ENCODE measurements around the gene GPR101. TPM values are rescaled to one million over a fixed set of nuclear protein-coding genes. Genes with fewer than 3 reads are reported as not detected.
A peak's percentile ranks its signal among the peaks of the same experiment; 100 is the strongest.

The GPR101 gene, protein sequence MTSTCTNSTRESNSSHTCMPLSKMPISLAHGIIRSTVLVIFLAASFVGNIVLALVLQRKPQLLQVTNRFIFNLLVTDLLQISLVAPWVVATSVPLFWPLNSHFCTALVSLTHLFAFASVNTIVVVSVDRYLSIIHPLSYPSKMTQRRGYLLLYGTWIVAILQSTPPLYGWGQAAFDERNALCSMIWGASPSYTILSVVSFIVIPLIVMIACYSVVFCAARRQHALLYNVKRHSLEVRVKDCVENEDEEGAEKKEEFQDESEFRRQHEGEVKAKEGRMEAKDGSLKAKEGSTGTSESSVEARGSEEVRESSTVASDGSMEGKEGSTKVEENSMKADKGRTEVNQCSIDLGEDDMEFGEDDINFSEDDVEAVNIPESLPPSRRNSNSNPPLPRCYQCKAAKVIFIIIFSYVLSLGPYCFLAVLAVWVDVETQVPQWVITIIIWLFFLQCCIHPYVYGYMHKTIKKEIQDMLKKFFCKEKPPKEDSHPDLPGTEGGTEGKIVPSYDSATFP
- not detected for polyA plus RNA-seq (ENCODE audit: insufficient read length in 4 of 4)

DNA sequence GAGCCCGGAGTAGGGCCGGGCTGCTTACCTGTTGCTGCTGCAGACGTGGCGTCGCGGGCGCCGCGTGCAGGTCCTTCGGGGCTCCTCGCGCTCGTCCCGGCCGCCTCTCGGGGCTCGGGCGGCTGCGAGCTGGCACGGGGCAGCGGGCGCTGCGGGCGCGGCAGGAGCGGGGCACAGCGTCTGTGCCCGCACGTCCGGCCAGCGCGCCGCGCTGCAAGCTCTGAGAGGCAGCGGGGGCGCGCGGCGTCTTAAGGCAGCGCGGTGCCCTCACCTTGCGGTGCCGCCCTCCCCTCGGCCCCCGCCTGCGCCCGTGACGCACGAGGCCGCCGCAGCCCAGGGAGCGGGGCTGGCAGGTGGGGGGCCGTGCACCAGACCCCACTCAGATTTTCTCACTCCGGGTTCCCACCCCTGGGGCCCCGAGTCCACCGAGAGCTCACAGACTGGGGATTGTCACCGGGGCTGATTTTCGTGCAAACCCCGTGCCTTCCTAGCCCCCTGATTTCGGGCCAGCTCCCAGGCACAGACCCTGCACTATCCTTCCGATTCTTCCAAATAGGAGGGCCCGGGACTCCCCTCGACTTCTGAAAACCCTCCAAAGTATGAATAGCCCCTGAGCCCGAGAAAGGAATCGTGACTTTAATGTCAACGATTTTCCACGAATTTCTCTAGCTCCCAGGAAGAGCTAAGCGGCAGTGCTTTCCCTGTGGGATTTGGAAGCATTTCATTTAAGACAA is at the start of gene GPR101:
GPR101 (minus strand) TSS at position 222 of the 734 bp plus-strand sequence. CDS start 2,321 bp downstream, outside the sequence.
- no peak for DNase-seq (ENCODE audit: low read depth in 4 of 4, low spot score in 3 of 4)

DNA sequence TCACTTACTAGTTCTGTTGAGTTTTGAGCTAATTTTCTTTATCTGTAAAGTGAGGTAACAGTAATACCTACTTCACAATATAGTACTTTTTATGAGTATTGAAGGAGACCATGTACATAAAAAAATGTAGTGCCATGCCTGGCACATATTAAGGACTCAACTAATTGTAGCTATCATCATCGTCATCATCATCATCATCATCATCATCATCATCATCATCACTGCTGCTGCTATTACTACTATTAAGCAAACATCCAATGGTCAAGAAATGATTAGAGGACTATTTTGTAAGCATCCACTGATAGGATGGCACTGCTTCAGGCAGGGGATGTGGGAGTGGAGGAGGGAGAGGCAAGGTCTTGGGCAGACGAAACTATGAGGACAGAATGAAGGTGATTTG is 47.4 kb upstream of the GPR101 start:
- DNase-seq (ENCODE audit: low read depth in 4 of 4, low spot score in 3 of 4) = no peak

DNA sequence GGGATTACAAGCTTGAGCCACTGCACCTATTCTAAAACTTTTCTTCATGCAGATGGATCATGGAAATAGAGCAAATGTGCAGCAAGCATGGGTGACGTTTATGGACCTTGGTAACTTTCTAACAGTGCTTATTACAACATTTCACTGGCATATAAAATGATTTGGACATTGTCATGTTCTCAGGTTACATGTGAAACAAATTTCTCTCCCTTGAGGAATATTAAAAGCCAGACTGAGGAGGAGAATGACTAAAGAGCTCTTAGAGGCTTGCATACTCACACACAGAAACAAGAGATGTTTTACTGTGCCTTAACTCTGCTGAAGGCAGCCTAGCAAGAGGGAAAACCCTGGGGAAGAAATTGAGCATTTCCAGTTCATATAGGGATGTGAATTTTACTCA is 38.6 kb upstream of the GPR101 start:
- no peak for DNase-seq (ENCODE audit: low read depth in 4 of 4, low spot score in 3 of 4)

DNA sequence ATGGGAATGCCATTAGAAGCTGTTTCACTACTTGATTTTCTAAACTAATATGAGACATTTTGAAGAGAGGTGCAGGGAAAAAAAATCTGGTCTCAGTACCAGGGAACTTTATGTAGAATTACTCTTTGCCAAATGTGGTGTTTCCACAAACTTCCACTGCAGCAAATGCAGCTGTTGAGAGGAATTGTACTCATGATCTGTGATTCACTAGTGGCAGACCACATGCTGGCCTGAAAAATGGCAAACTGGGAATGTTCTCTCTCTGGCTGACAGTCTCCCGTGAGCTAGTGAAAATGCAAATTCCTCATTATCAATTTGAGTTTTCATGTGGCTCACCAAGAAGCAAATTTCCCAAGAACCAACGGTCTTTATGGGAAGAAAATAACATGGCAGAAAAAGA is 37.8 kb upstream of the GPR101 start:
- no peak for DNase-seq (ENCODE audit: low read depth in 4 of 4, low spot score in 3 of 4)

DNA sequence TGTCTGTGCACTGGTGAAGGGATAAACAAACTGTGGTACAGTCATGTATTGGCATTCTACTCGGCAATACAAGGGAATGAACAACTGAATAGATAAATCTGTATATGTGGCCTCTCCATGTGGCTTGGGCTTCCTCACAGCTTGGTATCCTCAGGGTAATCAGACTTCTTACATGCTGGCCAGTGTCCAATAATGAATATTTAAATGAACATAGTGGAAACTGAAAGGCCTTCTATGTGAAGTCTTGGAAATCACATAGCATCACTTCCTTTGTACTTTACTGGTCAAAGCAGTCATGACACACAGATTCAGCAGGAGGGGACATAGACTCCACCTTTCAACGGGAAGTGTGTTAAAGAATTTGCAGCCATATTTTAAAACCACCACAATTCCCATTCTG is 33.4 kb upstream of the GPR101 start:
- no peak for DNase-seq (ENCODE audit: low read depth in 4 of 4, low spot score in 3 of 4)

DNA sequence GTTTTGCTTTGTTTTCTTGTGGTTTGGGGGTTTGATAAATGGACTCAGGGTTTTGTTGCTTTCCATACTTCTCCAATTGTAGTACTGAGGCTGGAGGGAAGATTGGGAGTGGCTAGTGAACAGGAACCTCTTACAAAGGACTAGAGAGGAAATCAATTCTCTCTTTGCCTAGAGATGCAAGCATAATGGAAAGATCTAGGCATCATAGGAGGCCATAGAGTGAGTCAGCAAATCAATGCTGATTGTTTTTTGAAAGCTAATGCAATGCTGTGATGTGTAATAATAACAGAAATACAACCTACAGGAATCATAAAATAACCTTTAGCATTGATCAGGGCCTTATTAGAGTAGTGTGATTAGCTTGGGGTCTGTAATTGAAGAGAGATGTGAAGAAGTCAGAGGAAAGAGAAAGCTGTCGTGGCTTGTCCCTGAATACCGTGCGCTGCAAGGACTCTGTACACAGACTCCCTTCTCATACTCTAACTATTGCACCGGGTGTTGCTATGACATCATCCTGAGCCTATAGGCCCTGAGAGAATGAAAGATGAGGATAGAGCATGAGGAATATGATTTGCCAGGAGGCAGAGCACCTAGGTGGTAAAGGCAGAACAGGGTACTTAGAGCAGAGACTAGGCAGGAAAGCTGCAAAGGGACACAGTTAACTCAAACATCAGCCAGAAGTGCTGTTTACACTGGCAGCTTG is 29.3 kb upstream of the GPR101 start:
- no peak for DNase-seq (ENCODE audit: low read depth in 4 of 4, low spot score in 3 of 4)

DNA sequence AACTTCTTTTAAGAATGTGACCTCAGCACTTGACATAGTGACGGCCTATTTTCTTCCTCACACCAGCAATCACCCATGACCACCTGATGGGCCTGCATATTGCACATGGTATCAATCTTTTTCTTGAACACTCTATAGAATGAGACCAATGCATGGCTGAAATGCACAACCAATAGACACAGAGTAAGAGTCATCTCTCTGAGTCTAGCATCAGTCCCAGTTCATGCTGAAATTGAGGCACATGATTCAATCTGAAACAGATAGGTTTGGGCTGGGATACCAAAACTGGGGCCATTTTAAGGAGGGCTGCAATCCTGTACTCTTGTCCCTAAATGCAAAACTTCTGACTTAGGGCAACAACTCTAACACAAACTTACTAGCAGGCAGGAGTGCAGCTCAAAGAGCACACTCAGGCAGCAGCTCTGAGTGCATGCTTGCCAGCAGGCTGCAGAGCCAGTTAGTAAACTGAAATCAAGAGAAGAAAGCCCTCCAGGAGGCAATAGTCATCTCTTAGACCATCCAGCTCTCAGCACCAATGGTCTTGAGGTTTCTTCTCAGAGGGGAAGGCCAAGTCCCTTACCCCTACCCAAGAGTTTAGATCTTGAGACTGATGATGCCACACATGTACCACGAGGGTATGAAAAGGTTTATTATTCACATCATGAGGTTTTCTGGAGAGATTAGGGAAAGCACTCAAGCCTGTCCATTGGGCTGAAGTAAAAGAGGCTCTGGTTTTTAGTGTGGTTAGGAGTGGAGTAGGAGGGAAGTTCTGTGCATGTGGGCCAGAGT is 24.7 kb upstream of the GPR101 start:
- no peak for DNase-seq (ENCODE audit: low read depth in 4 of 4, low spot score in 3 of 4)

DNA sequence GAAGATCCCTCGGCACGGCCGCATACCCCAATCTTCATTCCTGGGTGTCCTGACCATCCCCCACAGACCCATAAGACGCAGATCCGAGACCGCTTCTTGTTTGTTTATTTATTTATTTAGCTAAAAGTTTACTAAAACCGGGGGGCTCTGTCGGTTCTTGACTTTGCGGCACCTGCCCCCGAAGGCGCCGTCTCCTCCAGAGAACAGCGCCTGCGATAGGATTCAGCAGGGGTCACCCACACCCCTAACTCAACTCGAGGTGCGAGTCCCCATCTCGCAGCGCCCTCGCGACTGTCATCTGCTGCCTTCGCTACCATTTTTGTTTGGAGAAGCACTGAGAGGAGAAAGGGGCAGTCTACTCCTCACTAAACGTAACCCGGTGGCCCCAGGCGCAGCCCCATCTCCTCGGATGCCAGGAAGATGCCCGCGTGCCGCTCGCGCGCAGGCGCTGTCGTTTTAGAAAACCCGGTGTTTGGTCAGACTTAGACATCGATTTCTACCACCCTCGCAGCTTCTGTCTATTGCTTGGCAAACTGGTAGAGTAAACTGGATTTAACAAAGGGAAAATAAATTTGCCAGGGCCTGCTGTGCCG is 18.9 kb upstream of the GPR101 start:
- no peak for DNase-seq (ENCODE audit: low read depth in 4 of 4, low spot score in 3 of 4)

DNA sequence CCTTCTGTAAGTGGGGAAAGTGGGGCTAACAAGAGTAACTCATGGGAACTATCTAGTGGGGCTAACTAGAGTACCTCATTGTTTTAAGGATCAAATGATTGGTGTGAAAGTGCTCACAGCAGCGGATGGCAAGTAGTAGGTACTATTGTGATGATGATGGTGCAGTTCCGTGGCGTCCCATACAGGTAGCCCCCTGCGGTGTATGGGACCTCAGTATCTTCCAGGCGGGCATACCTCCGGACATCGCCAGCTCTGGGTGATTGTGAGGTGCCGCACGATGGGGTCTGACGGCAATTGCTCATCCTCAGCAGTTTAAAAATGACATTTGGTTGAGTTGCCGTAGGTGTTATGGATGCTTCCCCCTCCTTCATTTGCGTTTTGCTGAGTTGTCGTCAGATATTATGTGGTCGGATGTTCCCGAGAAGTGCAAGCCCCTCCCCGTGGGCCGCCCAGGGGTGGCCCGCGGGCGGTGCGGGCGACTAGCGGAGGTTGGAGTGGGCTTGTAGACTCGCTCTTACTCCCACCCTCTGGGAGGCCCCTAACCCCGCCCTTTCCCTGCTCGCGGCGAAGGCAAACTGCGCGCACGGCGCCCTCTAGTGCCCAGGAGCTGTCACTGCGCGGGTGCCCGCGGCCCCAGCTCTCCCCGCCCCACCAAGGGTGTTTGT is 18.3 kb upstream of the GPR101 start:
- DNase-seq (ENCODE audit: low read depth in 4 of 4, low spot score in 3 of 4) = peak; percentile 28 to 44 (median 33)

DNA sequence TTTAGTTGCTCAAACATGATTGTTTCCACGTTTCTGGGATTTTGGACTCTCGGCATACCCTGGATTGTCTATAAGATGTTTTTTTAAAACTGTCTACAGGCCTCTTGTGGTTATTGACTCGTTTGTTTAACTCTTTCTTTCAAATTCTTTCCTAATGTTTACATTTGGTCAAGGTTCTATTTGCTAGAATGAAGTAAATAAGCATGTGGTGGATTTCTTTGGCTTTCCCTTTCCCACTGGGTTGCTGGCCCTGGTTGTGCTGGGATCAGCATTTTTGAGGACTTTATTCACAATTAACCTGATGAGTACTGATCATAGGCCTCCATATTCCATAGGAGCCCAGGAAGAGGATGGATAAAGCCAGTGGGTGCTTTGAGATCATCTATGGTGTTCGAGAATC is 11.1 kb upstream of the GPR101 start:
- DNase-seq (ENCODE audit: low read depth in 4 of 4, low spot score in 3 of 4) = no peak

DNA sequence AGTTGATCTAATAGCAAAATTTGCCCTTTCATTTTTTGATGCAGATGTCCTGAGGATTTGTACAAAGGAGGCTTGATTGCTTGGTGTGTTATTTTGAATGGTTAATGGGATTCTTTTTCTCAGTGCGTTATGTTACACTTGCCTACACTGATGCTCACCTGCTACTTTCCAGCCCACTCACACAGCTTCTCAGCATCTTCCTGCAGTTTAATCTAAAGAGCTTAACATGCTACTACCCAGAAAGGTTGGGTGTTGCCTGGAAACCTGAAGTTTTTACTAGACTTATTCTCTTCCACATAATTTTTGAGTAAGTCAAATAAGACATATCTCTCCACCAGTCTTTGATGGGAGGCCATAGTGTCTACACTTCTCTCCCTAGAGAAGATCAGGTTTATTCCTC is 9.9 kb upstream of the GPR101 start:
- no peak for DNase-seq (ENCODE audit: low read depth in 4 of 4, low spot score in 3 of 4)

DNA sequence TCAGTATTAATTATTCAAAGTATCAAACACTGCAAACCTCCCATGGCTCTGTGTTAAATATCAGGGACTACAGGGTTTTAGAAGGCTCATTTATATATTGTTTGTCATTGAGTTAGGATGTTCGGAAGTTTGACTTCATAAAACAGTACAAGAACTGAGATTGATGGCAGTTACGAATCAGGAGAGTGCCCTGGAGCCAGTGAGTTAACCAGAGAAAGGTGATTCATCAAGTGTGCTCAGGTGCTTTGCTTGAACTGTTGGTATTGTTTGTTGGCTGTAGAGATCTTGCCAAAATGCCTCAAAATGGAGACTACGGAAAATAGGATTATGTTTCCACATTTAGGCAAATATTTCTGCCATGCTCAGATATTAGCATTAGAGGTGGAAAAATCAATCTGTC is 7.5 kb upstream of the GPR101 start:
- no peak for DNase-seq (ENCODE audit: low read depth in 4 of 4, low spot score in 3 of 4)

DNA sequence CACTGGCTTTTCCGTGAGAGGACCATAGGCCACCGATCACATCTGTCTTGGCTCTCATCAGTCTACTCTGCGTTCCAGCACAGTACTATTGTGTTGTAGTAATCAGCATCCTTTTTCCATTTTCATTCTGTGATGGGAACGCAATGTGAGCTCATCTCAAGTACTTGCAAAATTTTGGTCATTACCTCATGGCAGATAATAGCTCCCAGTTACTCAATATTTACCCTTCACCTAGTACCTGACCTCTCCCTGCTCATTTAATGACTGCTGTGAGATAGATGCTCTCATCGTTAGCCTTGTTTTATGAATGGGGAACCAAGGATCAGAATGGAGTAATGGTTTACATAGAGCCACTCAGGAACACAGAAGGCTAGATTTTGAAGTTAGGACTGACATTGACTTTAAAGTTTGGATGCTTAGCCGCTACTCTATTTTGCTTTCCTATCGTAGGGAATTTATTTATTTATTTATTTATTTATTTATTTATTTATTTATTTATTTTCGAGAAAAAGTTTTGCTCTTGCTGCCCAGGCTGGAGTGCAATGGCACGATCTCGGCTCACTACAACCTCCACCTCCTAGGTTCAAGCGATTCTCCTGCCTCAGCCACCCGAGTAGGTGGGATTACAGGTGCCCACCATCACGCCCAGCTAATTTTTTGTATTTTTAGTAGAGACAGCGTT is 6.5 kb upstream of the GPR101 start:
- no peak for DNase-seq (ENCODE audit: low read depth in 4 of 4, low spot score in 3 of 4)

DNA sequence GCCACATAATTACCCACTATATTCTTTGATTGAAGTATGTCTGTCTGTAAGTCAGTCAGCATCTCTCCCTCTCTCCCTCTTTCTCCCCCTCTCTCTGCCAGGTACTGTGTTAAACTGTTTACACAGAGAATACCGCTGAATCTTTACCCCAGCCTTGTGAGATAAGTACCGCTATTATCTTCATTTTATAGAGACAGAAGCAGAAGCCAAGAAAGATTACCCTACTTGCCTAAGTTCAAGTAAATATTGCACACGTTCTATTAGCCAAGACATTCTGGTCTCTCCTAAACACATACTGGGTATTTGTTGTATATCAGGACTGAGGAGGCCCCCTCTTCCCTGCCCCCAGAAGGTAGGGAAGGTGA is 695 bp upstream of the GPR101 start:
- no peak for DNase-seq (ENCODE audit: low read depth in 4 of 4, low spot score in 3 of 4)

DNA sequence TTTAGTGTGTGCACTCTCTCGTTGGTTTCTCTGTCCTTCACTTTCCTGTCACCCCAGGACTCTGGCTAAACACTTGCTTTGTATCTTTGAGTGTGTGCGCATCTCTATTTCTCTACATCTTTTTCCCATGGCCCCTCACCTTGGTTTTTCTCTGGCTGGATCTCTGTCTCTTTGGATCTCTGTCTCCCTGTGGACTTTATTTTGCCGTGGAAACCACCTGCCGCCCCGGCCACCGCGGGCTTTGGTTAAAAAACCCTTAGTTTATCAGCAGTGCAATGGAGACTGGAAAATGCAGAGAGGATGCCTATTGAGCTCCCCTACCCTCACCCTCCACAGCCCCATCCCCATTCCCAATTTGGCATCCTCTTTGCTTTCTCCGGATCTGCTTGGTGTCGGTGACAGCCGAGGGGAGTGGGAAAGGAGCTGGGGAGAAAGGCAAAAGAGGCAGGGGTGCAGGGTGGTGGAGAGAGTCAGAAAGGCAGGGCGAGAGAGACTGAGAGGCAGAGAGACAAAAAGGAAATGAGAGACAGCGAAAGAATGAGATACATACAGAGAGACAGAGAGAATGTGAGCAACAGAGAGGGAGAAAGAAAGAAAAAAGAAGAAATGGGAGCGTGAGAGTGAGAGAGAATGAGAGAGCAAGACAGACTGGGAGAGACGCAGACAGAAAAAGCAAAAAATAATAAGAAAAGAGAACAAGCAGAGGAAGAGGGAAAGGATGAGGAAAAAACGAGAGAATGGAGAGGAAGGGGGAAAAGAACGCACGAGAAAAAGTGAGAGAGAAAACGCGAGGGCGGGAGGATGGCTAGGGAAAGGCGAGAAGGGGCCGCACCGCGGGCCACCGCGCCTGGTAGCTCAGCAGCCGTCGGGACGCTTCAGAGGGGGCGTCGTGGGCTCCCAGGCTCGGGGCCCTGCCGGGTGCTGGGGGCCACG is 688 bp downstream of the GPR101 start:
- DNase-seq (ENCODE audit: low read depth in 4 of 4, low spot score in 3 of 4) = no peak

DNA sequence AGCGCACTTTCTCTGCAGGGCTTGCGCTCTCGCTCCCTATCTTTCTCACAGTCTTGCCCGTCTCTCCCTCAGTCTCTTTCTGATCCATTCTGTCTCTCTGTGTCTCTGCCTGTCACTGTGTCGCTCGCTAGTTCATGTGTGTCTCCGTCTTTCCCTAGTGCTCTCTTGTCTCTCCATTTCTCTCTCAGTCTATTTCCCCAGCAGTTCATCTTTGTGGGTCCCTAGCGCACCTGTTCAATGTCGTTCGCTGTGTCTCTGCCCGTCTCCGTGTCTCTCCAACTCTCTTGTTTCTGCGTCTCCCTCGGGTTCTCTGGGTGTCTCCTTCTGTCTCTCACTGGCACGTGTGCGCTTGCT is 1.5 kb downstream of the GPR101 start:
- DNase-seq (ENCODE audit: low read depth in 4 of 4, low spot score in 3 of 4) = no peak

DNA sequence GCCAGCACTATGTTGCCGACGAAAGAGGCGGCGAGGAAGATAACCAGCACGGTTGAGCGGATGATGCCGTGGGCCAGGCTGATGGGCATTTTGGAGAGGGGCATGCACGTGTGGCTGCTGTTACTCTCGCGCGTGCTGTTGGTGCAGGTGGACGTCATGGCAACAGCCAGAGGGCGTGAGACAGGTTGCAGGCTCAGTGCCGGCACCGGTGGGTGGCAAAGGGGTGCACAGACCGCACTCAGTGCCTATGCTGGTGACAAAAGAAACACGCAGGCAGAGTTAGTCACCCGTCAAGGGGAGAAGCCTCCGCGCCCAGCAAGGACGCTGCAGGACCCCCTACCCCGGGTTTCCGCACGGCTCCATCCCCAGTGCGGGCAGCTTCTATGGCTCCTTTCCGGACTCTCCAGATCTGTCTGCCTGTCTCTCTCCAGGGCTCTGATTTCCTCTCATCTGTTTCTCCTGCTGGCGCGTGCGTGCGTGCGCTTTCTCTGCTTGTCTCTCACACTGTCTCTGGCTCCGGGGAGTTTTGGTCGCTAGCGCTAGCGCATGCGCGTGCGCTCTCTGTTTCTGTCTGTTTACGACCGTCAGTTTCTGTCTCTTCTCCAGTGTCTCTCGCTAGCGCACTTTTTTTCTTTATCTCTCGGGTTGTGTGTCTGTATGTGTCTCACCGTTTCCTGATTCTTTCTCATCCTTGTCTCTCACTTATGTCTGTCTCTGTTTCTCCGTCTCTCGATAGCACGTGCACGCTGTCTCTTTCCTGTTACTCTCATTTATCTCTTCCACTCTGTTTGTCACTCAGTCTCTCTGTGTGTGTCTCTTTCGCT is 2.1 kb downstream of the GPR101 start:
- DNase-seq (ENCODE audit: low read depth in 4 of 4, low spot score in 3 of 4) = peak in 1 of 4 donors; percentile 22

All from right renal pelvis (tissue), 4 donors.